Liver (tissue), 9 donors: ENCODE results near the gene NSDHL. TPM values are rescaled to one million over a fixed set of nuclear protein-coding genes. Genes with fewer than 3 reads are reported as not detected.

Experiments used
- DNase-seq: peaks from one replicate; pipeline ENCODE4 v3.0.0-alpha.2; 2017; ENCODE audit warnings: low spot score
- H3K27ac ChIP-seq, 2 donors: one replicate each; pipeline ENCODE4 v1.7.0; 2013; ENCODE audit warnings: inconsistent platforms in 2 of 2, low read length in 2 of 2, control low read depth in 1 of 2, low read depth in 1 of 2, mild to moderate bottlenecking in 1 of 2
- H3K27me3 ChIP-seq, 4 donors: one replicate each; pipeline versions ENCODE4 v1.6.1 to v1.7.0; 2013; ENCODE audit warnings: low read length in 3 of 4, inconsistent platforms in 1 of 4, mild to moderate bottlenecking in 1 of 4, moderate library complexity in 1 of 4; ENCODE audit not compliant: control insufficient read depth in 4 of 4, insufficient read depth in 4 of 4
- H3K36me3 ChIP-seq, 4 donors: one replicate each; pipeline versions ENCODE4 v1.6.1 to v1.7.0; 2013; ENCODE audit warnings: low read length in 3 of 4, mild to moderate bottlenecking in 3 of 4, low read depth in 1 of 4, moderate library complexity in 1 of 4; ENCODE audit not compliant: control insufficient read depth in 4 of 4, insufficient read depth in 3 of 4
- H3K4me1 ChIP-seq, 4 donors: one replicate each; pipeline versions ENCODE4 v1.6.1 to v1.7.0; 2013; ENCODE audit warnings: low read length in 3 of 4, mild to moderate bottlenecking in 3 of 4, moderate library complexity in 1 of 4; ENCODE audit not compliant: control insufficient read depth in 4 of 4, insufficient read depth in 4 of 4
- H3K4me3 ChIP-seq, 3 donors: one replicate each; pipeline versions ENCODE4 v1.6.1 to v1.7.0; 2013; ENCODE audit warnings: low read length in 3 of 3, control low read depth in 1 of 3, low read depth in 1 of 3, mild to moderate bottlenecking in 1 of 3
- H3K9ac ChIP-seq, 2 donors: one replicate each; pipeline ENCODE4 v1.7.0; 2013; ENCODE audit warnings: low read length in 2 of 2, mild to moderate bottlenecking in 2 of 2, moderate library complexity in 2 of 2, control low read depth in 1 of 2, low read depth in 1 of 2
- H3K9me3 ChIP-seq, 4 donors: one replicate each; pipeline versions ENCODE4 v1.6.1 to v1.7.0; 2013; ENCODE audit warnings: low read length in 3 of 4; ENCODE audit not compliant: control insufficient read depth in 4 of 4
- ATF3 ChIP-seq: IDR thresholded peaks from 2 replicates; pipeline ENCODE4 v1.6.1; 2016; ENCODE audit warnings: antibody characterized with exemption
- CTCF ChIP-seq: fragments of 150-350 bp; IDR thresholded peaks from 2 replicates; pipeline ENCODE4 v1.5.1; 2017; ENCODE audit warnings: improper control_type of control experiment, low read depth, low read length; ENCODE audit not compliant: missing input control
- EGR1 ChIP-seq, 2 donors: IDR thresholded peaks; 2 replicates each; pipeline ENCODE4 v1.6.1; 2016 to 2018; ENCODE audit warnings: antibody characterized with exemption in 2 of 2, low read depth in 2 of 2
- FOXA1 ChIP-seq: IDR thresholded peaks from 2 replicates; pipeline ENCODE4 v1.6.1; 2016; ENCODE audit warnings: antibody characterized with exemption
- FOXA2 ChIP-seq: IDR thresholded peaks from 2 replicates; pipeline ENCODE4 v1.6.1; 2016; ENCODE audit warnings: antibody characterized with exemption
- GABPA ChIP-seq, 2 donors: IDR thresholded peaks in 1 of 2; conservative IDR thresholded peaks in 1 of 2; 2 replicates each; pipeline ENCODE4 v1.6.1; 2016; ENCODE audit warnings: antibody characterized with exemption in 2 of 2, mild to moderate bottlenecking in 1 of 2, moderate library complexity in 1 of 2
- HNF4A ChIP-seq, 2 donors: conservative IDR thresholded peaks; 2 replicates each; pipeline ENCODE4 v1.6.1; 2016; ENCODE audit warnings: antibody characterized with exemption in 2 of 2, mild to moderate bottlenecking in 2 of 2
- HNF4G ChIP-seq: IDR thresholded peaks from 2 replicates; pipeline ENCODE4 v1.6.1; 2016; ENCODE audit warnings: antibody characterized with exemption
- JUND ChIP-seq, 2 donors: IDR thresholded peaks; 2 replicates each; pipeline ENCODE4 v1.6.1; 2016; ENCODE audit warnings: antibody characterized with exemption in 2 of 2
- MAX ChIP-seq: IDR thresholded peaks from 2 replicates; pipeline ENCODE4 v1.6.1; 2016; ENCODE audit warnings: antibody characterized with exemption
- NR2F2 ChIP-seq: IDR thresholded peaks from 2 replicates; pipeline ENCODE4 v1.6.1; 2016; ENCODE audit warnings: antibody characterized with exemption
- RAD21 ChIP-seq, 2 donors: IDR thresholded peaks; 2 replicates each; pipeline ENCODE4 v1.6.1; 2016; ENCODE audit warnings: antibody characterized with exemption in 2 of 2, mild to moderate bottlenecking in 2 of 2
- REST ChIP-seq: IDR thresholded peaks from 2 replicates; pipeline ENCODE4 v1.6.1; 2016; ENCODE audit warnings: antibody characterized with exemption, mild to moderate bottlenecking
- RXRA ChIP-seq, 2 donors: IDR thresholded peaks; 2 replicates each; pipeline ENCODE4 v1.6.1; 2017 to 2018; ENCODE audit warnings: antibody characterized with exemption in 2 of 2, mild to moderate bottlenecking in 1 of 2
- TAF1 ChIP-seq: conservative IDR thresholded peaks from 2 replicates; pipeline ENCODE4 v1.6.1; 2016; ENCODE audit warnings: antibody characterized with exemption, mild to moderate bottlenecking
- YY1 ChIP-seq: IDR thresholded peaks from 2 replicates; pipeline ENCODE4 v1.6.1; 2016; ENCODE audit warnings: antibody characterized with exemption, mild to moderate bottlenecking
- ZBTB33 ChIP-seq: IDR thresholded peaks from 2 replicates; pipeline ENCODE4 v1.6.1; 2016; ENCODE audit warnings: antibody characterized with exemption
- WGBS: extraction: QIAGEN DNeasy Blood & Tissue Kit; methylation state at CpG from one replicate; pipeline ENCODE4 v1.1.7; 2013; 5-methylcytosine and 5-hydroxymethylcytosine counted together
- polyA plus RNA-seq, 2 donors: library from polyadenylated mRNA; stranded (reverse) in 1 of 2; unstranded in 1 of 2; fragments of 200-250 nt in 1 of 2; fragments of >200 nt in 1 of 2; fragmentation: Nextera tagmentation in 1 of 2; extraction: Ambion mirVana in 1 of 2; gene quantifications; one replicate each; pipeline versions ENCODE4 v1.2.1 to v1.2.3, GENCODE V29; 2013 to 2015
- total RNA-seq, 2 donors: library from RNA; depleted of rRNA; stranded (reverse); fragments of >200 nt; gene quantifications; one replicate each; pipeline ENCODE4 v1.2.3, GENCODE V29; 2014
- donor health status: healthy.
- donor health status: healthy.
- donor health status: healthy.
- donor health status: healthy.
- donor health status: healthy.

The NSDHL gene
- total and polyA plus RNA-seq, 4 donors = 23.8 to 63.6 (median 38.6) TPM

GRCh38 chrX:152895724-152896420 is 65.0 kb downstream of the NSDHL start:
- H3K36me3 ChIP-seq = no peaks in the 10 kb centered on the region
- H3K27me3 ChIP-seq = peaks cover 0 to 6% (median 2%) of the 10 kb centered on the region in 4 donors
- H3K9me3 ChIP-seq = no peaks in the 10 kb centered on the region
- no peak overlapping the region for H3K27ac ChIP-seq
- no peak for DNase-seq
- no peak overlapping the region for H3K9ac ChIP-seq
- no peaks in the 10 kb centered on the region for H3K4me1 ChIP-seq
- WGBS = 87% methylated on average over 8 of the region's 8 CpGs
- TF ChIP-seq NR2F2 = no peak
- no peak for TF ChIP-seq CTCF
- no peak for TF ChIP-seq RXRA (IDR thresholded peaks at IDR 0.05)
- TF ChIP-seq FOXA1 = no peak
- no peak for TF ChIP-seq HNF4A (conservative IDR thresholded peaks at IDR 0.05)
- no peak for TF ChIP-seq ATF3
- TF ChIP-seq EGR1 (IDR thresholded peaks at IDR 0.05; ENCODE audit: low read depth in 2 of 2) = no peak
- TF ChIP-seq JUND (IDR thresholded peaks at IDR 0.05) = no peak
- TF ChIP-seq MAX = no peak
- TF ChIP-seq REST = no peak
- no peak for TF ChIP-seq TAF1
- no peak for TF ChIP-seq RAD21 (IDR thresholded peaks at IDR 0.05)
- H3K4me3 ChIP-seq = no peak overlapping the region

GRCh38 chrX:152896450-152896849 is 65.6 kb downstream of the NSDHL start:
- no peak overlapping the region for H3K27ac ChIP-seq
- WGBS = 86% methylated on average over 8 of the region's 8 CpGs
- peaks cover 0 to 6% (median 2%) of the 10 kb centered on the region in 4 donors for H3K27me3 ChIP-seq
- H3K9me3 ChIP-seq = no peaks in the 10 kb centered on the region
- DNase-seq = no peak
- H3K4me1 ChIP-seq = no peaks in the 10 kb centered on the region
- H3K4me3 ChIP-seq = no peak overlapping the region
- no peak overlapping the region for H3K9ac ChIP-seq
- H3K36me3 ChIP-seq = no peaks in the 10 kb centered on the region
- TF ChIP-seq CTCF (no peak), FOXA2 (no peak), HNF4G (no peak), REST (no peak), ZBTB33 (no peak), JUND (IDR thresholded peaks at IDR 0.05) (no peak), TAF1 (no peak), EGR1 (IDR thresholded peaks at IDR 0.05; ENCODE audit: low read depth in 2 of 2) (no peak), GABPA (IDR thresholded peaks at IDR 0.05 in 1 of 2, conservative IDR thresholded peaks at IDR 0.05 in 1 of 2) (no peak), YY1 (no peak), NR2F2 (no peak), MAX (no peak)
